T-helper 9 cell (primary cell): ENCODE data around the gene SLC4A4.

ENCODE experiments used
- DNase-seq: peaks from one replicate; pipeline ENCODE4 v3.0.0-alpha.2; 2020

Gene SLC4A4

GRCh38 chr4:71607780-71608677, 269.2 kb downstream of the SLC4A4 start:
- no peak for DNase-seq

- DNase-seq = no peak
Measured at GRCh38 chr4:71608678-71609071, 269.9 kb downstream of the SLC4A4 start.

GRCh38 chr4:71609167-71609566, 270.3 kb downstream of the SLC4A4 start:
- no peak for DNase-seq

GRCh38 chr4:71609651-71610050, 270.8 kb downstream of the SLC4A4 start:
- DNase-seq = no peak

GRCh38 chr4:71614621-71615020, 275.8 kb downstream of the SLC4A4 start:
- DNase-seq = no peak

GRCh38 chr4:71616168-71616811, 277.5 kb downstream of the SLC4A4 start:
- DNase-seq = no peak
